WERI-Rb-1 (cell line): ENCODE measurements around the gene BAZ1B.
"Not testable (repeated sequence)": the region's sequence is repeated elsewhere in the genome, so short reads cannot be mapped to it uniquely, and the experiment has no call there.

Experiments
- DNase-seq: peaks from one replicate; pipeline ENCODE4 v3.0.0-alpha.2; 2020
- H3K27ac ChIP-seq: fragments of 250-450 bp; sonication (Bioruptor Pico); 2 replicates; pipeline ENCODE4 v1.5.1; 2020; ENCODE audit warnings: mild to moderate bottlenecking, moderate library complexity
- H3K27me3 ChIP-seq: fragments of 250-450 bp; sonication (Bioruptor Pico); 2 replicates; pipeline ENCODE4 v1.5.1; 2021; ENCODE audit warnings: mild to moderate bottlenecking, low read depth, moderate library complexity; ENCODE audit not compliant: insufficient read depth, severe bottlenecking
- H3K36me3 ChIP-seq: fragments of 250-450 bp; sonication (Bioruptor Pico); 2 replicates; pipeline ENCODE4 v1.5.1; 2020; ENCODE audit warnings: mild to moderate bottlenecking, moderate library complexity
- H3K4me3 ChIP-seq: 2 replicates; pipeline ENCODE4 v1.5.1; 2011; ENCODE audit warnings: low read depth, mild to moderate bottlenecking, control low read depth, low read length
- H3K9me3 ChIP-seq: fragments of 250-450 bp; sonication (Bioruptor Pico); 2 replicates; pipeline ENCODE4 v1.5.1; 2021; ENCODE audit warnings: mild to moderate bottlenecking, moderate library complexity; ENCODE audit not compliant: severe bottlenecking
- CTCF ChIP-seq: IDR thresholded peaks from 2 replicates; pipeline ENCODE4 v1.5.1; 2011; ENCODE audit warnings: low read depth, mild to moderate bottlenecking, control low read depth, inconsistent platforms, low read length

BAZ1B gene

DNA sequence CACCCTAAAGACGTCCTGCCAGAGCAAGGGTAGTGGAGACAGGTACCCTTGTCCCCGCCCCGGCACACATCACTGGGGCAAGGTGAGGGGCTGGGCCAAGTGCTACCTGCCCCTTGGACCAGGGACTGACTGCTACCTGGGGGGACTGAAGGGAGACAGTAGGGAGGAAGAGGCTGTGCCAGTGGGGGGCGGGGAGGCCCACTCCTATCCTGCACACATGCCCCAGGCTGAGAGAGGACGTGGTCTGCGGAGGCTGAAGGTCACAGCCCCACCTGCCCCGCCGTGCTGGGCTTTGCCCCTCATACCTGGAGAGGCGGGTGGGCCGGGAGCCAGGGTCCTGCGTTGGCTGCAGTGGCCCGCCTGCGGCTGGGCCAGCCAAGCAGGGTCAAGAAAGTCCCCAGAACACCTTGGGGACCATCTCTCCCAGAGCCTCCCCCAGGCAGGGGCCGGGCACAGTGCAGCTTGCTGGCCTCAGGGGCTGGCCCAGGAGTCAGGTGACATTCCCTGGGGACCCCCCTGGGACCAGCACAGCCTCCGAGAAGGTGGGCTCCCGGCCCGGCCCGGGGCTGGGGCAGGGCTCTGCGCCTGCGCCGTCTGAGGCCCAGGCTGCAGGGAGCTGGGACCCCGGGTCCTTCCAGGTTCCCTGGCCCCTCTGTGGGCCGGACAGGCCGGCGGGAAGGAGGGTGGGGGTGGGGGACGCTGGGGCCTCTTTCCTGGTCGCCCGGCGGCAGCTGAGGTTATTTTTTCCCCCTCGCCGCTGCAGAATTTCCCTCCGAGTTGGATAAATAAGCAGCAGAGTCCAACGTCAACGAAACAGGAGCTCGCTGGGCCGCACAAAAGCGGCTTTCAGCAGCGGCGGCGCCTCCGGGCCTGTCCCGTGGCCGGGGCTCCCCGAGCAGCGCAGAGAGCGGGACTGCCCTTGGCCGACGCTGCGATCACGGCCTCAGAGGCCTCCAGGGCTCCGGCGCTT, 98.3 kb downstream of the BAZ1B start:
- TF ChIP-seq CTCF, result no peak
- Histone ChIP-seq H3K27ac (no peak overlapping the region), H3K27me3 (no peaks in the 10 kb centered on the region), H3K4me3 (no peak overlapping the region), H3K36me3 (no peaks in the 10 kb centered on the region), H3K9me3 (no peaks in the 10 kb centered on the region)
- no peak for DNase-seq

DNA sequence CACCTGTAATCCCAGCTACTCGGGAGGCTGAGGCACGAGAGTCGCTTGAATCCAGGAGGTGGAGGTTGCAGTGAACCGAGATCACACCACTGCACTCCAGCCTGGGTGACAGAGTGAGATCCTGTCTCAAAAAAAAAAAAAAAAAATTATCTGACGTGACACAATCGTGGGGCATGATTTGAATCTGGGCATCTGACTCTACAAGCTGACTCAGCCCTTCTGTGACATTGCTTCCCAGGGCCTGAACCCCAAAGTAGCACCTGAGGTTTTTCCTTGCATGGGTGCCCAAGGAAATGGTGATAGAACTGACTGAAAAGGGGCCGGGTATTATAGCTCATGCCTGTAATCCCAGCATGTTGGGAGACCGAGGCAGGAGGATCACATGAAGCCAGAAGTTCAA, 101.5 kb downstream of the BAZ1B start:
- H3K4me3 ChIP-seq, H3K27me3 ChIP-seq, H3K9me3 ChIP-seq, DNase-seq, H3K27ac ChIP-seq, H3K36me3 ChIP-seq: not testable (repeated sequence)

- not testable (repeated sequence) for H3K27ac ChIP-seq, H3K4me3 ChIP-seq, H3K36me3 ChIP-seq, H3K27me3 ChIP-seq, DNase-seq, H3K9me3 ChIP-seq
Measured at GRCh38 chr7:73420016-73420415, 102.1 kb downstream of the BAZ1B start.

DNA sequence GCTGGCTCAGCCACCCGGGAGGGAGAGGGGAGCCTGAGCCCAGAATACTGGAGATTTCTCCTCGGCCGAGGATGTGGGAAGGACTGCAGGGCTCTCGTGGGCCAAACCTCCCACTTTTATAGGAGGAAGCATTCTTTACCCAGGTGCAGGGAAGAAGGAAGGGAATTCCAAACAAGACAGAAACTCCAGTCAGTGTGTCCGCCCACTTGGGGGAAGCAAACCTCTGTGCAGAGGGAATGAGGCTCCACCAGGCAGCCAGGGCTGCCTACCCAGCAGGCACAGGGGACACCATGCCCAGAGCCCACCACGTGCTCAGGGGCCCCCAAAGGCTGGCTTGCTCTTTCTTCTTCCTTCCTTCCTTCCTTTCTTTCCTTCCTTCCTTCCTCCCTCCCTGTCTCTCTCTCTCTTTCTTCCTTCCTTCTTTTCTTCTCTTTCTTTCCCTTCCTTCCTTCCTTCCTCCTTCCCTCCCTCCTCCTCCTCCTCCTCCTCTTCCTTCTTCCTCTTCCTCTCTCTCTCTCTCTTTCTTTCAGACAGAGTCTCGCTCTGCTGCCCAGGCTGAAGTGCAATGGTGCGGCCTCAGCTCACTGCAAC, 103.9 kb downstream of the BAZ1B start:
- Histone ChIP-seq H3K27me3 (no peaks in the 10 kb centered on the region), H3K36me3 (no peaks in the 10 kb centered on the region), H3K4me3 (no peak overlapping the region), H3K27ac (no peak overlapping the region), H3K9me3 (no peaks in the 10 kb centered on the region)
- no peak for TF ChIP-seq CTCF
- DNase-seq, result no peak

DNA sequence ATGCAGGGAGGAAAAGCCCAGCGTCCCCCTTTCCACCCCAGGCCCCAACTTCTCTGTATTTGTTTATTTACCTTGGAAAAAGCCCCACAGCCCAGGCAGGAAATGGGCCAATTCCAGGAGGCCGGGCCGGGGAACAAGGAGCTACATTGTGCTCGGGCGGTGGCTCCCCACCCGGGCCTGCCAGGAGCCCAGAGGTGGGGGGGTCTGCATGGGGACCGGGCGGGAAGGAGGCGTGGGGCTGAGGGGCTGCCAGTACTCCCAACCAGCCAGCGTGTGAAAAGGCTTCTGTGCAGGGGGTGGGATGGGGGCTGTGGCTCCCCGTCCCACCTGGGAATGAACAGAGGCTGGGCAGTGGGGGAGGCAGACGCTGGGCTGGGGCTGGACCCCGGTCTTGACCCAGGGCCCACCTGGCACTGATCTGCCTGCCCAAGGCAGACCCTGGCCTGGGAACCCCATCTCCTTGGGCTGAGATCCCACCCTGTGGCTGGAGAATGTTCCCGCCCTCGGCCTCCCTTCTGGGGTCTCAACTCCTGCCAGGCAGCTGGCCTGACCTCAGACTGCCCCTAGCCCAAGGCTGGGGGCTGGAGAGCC, 111.5 kb downstream of the BAZ1B start:
- not testable (repeated sequence) for H3K9me3 ChIP-seq, DNase-seq, H3K27ac ChIP-seq, H3K27me3 ChIP-seq, H3K36me3 ChIP-seq, H3K4me3 ChIP-seq

DNA sequence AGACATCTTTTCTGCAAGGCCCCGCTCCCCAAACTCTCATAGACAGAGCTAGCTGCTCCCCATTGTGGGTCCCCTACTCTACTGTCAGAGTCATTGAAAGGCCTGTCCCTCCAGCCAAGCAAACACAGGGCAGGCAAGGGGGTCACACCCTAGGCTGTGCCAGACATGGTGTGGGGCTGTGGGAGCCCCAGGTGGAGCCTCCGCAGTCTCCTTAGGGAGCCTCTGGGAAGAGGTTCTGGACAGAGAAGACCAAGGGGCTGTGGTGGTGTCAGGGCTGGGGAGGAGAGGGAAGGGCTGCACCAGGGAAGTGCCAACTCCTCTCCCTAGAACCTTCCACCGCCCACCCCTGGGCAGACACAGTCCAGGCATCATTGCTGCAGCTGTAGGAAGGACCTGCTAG, 117.2 kb downstream of the BAZ1B start:
- not testable (repeated sequence) for H3K4me3 ChIP-seq, H3K27ac ChIP-seq, H3K27me3 ChIP-seq, H3K9me3 ChIP-seq, DNase-seq, H3K36me3 ChIP-seq

- H3K27me3 ChIP-seq, H3K9me3 ChIP-seq, H3K36me3 ChIP-seq, H3K27ac ChIP-seq, DNase-seq, H3K4me3 ChIP-seq: not testable (repeated sequence)
Measured at GRCh38 chr7:73399185-73400050, 122.7 kb downstream of the BAZ1B start.
